GM20000 (cell line): ENCODE results near the gene CAMSAP2.

Experiments used
- DNase-seq: peaks from one replicate; pipeline ENCODE4 v3.0.0; 2012; ENCODE audit warnings: low spot score
- CTCF ChIP-seq: IDR thresholded peaks from 2 replicates; pipeline ENCODE4 v1.5.1; 2012; ENCODE audit warnings: mild to moderate bottlenecking, control low read depth; ENCODE audit errors: extremely low read depth, missing control alignments

The CAMSAP2 gene

DNA sequence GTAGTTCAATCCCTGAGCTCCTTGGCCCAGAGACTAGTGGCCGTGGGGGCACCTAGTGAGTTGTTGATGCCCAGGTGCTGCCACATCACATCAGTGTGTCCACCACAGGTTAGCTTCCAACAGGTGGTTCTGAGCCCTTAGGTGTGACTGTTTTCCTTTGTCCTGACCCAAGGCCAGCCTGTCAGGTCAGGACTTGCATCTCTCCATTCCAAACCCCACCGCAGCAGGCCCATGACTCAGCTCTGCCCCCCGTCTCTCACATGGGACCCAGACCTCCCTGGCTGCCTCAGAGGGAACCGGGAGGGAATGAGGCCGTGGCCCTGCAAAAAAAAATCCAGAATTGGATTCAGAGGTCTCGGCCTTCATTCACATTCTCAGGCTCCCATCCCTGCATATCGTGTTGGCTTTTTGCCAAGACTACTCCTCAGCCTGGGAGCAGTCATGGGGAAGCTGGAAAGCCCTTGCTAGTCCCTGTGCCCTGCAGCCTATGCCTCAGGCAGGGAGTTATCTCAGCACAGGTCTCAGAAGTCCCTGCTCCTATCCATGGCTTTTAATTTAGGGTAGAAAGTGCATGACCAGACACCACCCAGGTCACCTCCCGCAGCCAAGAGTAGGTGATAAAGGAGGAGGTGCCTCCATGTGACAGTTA is 163.2 kb downstream of the CAMSAP2 start:
- TF ChIP-seq CTCF: no peak
- DNase-seq: no peak

DNA sequence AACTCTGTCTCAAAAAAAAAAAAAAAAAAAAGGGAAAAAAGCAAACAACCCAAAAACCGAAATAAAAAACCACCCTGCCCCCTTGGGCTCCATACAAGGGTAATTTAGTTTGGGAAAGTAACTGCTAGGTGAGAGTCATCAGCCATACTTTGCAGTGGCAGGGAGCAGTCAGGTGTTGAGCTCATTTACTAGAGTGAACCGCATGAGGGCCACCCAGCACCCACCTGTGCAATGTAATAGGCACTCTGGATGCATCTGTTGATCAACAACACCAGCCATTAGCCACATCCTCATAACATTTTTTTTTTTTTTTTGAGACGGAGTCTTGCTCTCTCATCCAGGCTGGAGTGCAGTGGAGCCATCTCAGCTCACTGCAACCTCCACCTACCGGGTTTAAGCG is 165.1 kb downstream of the CAMSAP2 start:
- no peak for TF ChIP-seq CTCF
- DNase-seq: no peak

DNA sequence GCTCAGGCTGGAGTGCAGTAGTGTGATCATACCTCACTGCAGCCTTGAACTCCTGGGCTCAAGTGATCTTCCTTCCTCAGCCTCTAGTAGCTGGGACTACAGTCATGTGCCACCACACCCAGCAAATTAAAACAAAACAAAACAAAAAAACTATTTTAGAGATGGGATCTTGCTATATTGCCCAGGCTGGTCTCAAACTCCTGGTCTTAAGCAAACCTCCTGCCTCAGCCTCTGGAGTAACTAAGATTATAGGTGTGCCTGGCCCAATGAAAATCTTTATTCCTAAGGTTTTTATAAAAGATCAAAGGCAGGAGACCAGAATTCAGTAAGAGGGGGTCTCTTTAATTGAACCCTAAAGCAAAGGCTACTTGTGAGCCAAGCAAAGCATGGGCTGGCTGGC is 166.1 kb downstream of the CAMSAP2 start:
- no peak for TF ChIP-seq CTCF
- DNase-seq: no peak

GRCh38 chr1:200905411-200906052 is 166.8 kb downstream of the CAMSAP2 start:
- no peak for DNase-seq

GRCh38 chr1:200906491-200906890 is 167.8 kb downstream of the CAMSAP2 start:
- no peak for DNase-seq
- no peak for TF ChIP-seq CTCF

More at GRCh38 chr1:200905411-200906052, 166.8 kb downstream of the CAMSAP2 start:
- TF ChIP-seq CTCF: no peak

GRCh38 chr1:200907611-200908097 is 169.0 kb downstream of the CAMSAP2 start:
- peak; percentile 82 for DNase-seq

More at GRCh38 chr1:200907611-200908097, 169.0 kb downstream of the CAMSAP2 start:
- no peak for TF ChIP-seq CTCF
